Testis (tissue), 2 donors: Measurements from ENCODE around the gene NR1H4.

Experiments
- CTCF ChIP-seq, 3 experiments: fragments of 450-650 bp in 2 of 3; fragments of 200-600 bp in 1 of 3; sonication (generic) in 1 of 3; IDR thresholded peaks; one replicate each; pipeline ENCODE4 v1.5.1; 2016 to 2019; ENCODE audit warnings: antibody characterized with exemption in 3 of 3, mild to moderate bottlenecking in 2 of 3, moderate library complexity in 1 of 3
- POLR2A ChIP-seq: fragments of 450-650 bp; IDR thresholded peaks from one replicate; pipeline ENCODE4 v1.6.1; 2017; ENCODE audit warnings: antibody characterized with exemption, mild to moderate bottlenecking, moderate library complexity

DNA sequence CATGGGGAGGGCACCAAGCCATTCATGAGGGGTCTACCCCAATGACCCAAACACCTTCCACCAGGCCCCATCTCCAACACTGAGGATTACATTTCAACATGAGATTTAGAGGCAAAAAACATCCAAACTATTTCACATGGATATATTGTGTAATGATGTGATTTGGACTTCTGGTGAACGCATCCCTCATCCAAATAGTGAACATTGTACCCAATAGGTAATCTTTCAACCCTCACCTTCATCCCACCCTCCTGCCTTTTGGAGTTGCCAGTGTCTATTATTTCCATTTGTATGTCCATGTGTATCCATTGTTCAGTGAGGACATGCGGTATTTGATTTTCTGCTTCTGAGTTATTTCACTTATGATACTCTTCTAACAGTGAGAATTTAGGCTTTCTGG is 83.7 kb downstream of the NR1H4 start:
- no peak for TF ChIP-seq POLR2A
- TF ChIP-seq CTCF (IDR thresholded peaks at IDR 0.05), result no peak
